HCT116 (cell line): ENCODE data around the gene FEM1B. TPM values are rescaled to one million over a fixed set of nuclear protein-coding genes. Genes with fewer than 3 reads are reported as not detected.

Experiments used
- ATAC-seq: fragments of 200-7000 bp; cut with Tn5 transposase; 2 replicates; pipeline ENCODE4 v1.9.1; 2020; ENCODE audit warnings: mild to moderate bottlenecking, moderate library complexity
- BruUV-seq: library from RNA; stranded (reverse); fragments of 400-500 nt; replicated peaks from 2 replicates; lab custom pipeline; 2021; lab: Mats Ljungman, UMichigan
- CTCF ChIA-PET: fragments of 300-600 bp; sonication (Branson Sonifier 250); formaldehyde crosslinking; loops from one replicate; lab custom pipeline; 2021; ENCODE audit warnings: antibody characterized with exemption; lab: Charles Lee
- POLR2A ChIA-PET: fragments of 300-600, 350-600 bp; sonication (Branson Sonifier 250); formaldehyde crosslinking; loops from one replicate; lab custom pipeline; 2021; ENCODE audit warnings: antibody characterized with exemption; lab: Charles Lee
- RAD21 ChIA-PET, 2 experiments: fragments of 300-600 bp; sonication (Branson Sonifier 250); formaldehyde crosslinking; loops; one replicate each; lab custom pipeline; 2023; ENCODE audit warnings: low total read pairs in 2 of 2; ENCODE audit not compliant: uncharacterized antibody in 2 of 2, unreplicated experiment in 2 of 2, low non-redundant PET in 1 of 2; lab: Charles Lee
- DNase-seq: peaks from one replicate; pipeline ENCODE4 v3.0.0-alpha.2; 2010; ENCODE audit warnings: low read depth, low spot score
- H2AFZ ChIP-seq: fragments of 200-600 bp; shearing (Covaris generic), sonication (generic); 2 replicates; pipeline ENCODE4 v1.6.1; 2017; ENCODE audit warnings: low read depth, mixed run types, mixed read lengths, antibody characterized with exemption, low read length; ENCODE audit not compliant: poor library complexity, severe bottlenecking
- H3K27ac ChIP-seq: 2 replicates; pipeline ENCODE4 v1.5.1; 2012; ENCODE audit warnings: low read depth, low read length
- H3K27me3 ChIP-seq: fragments of 200-600 bp; sonication (generic); 2 replicates; pipeline ENCODE4 v1.6.1; 2016; ENCODE audit warnings: mixed run types, low read length, mixed read lengths; ENCODE audit not compliant: insufficient read depth
- H3K36me3 ChIP-seq, 2 experiments: fragments of 200-500 bp in 1 of 2; fragments of 200-600 bp in 1 of 2; sonication (Bioruptor generic) in 1 of 2; sonication (generic) in 1 of 2; 2 replicates each; pipeline versions ENCODE4 v1.5.1 to v1.6.1; 2014 to 2016; ENCODE audit warnings: low read length in 2 of 2, inconsistent platforms in 1 of 2, mixed read lengths in 1 of 2, mixed run types in 1 of 2; ENCODE audit not compliant: insufficient read depth in 2 of 2, control insufficient read depth in 1 of 2
- H3K4me1 ChIP-seq, 2 experiments: fragments of 200-600 bp in 1 of 2; sonication (generic) in 1 of 2; 2 replicates each; pipeline versions ENCODE4 v1.5.1 to v1.6.1; 2012 to 2017; ENCODE audit warnings: low read length in 2 of 2, inconsistent platforms in 1 of 2, mild to moderate bottlenecking in 1 of 2, mixed read lengths in 1 of 2, mixed run types in 1 of 2, moderate library complexity in 1 of 2; ENCODE audit not compliant: insufficient read depth in 2 of 2, control insufficient read depth in 1 of 2
- H3K4me2 ChIP-seq: fragments of 200-600 bp; sonication (generic); 2 replicates; pipeline ENCODE4 v1.6.1; 2017; ENCODE audit warnings: mixed run types, low read length, mixed read lengths
- H3K4me3 ChIP-seq, 2 experiments: fragments of 200-600 bp in 1 of 2; sonication (generic) in 1 of 2; replicated peaks in 1 of 2; 2 replicates each; pipeline ENCODE4 v1.5.1; 2011 to 2016; ENCODE audit warnings: low read length in 2 of 2, control low read depth in 1 of 2, low read depth in 1 of 2, mild to moderate bottlenecking in 1 of 2, mixed read lengths in 1 of 2, mixed run types in 1 of 2
- H3K79me2 ChIP-seq: fragments of 200-600 bp; sonication (generic); 2 replicates; pipeline ENCODE4 v1.6.1; 2017; ENCODE audit warnings: mild to moderate bottlenecking, mixed run types, low read length, moderate library complexity, mixed read lengths; ENCODE audit not compliant: insufficient read depth
- H3K9ac ChIP-seq: fragments of 200-600 bp; sonication (generic); 2 replicates; pipeline ENCODE4 v1.6.1; 2016; ENCODE audit warnings: low read length, mixed read lengths
- H3K9me2 ChIP-seq: fragments of 200-600 bp; sonication (generic), shearing (Covaris generic); 2 replicates; pipeline ENCODE4 v1.6.1; 2017; ENCODE audit warnings: mixed run types, mild to moderate bottlenecking, moderate library complexity; ENCODE audit not compliant: insufficient read depth
- H3K9me3 ChIP-seq, 2 experiments: fragments of 200-500 bp in 1 of 2; fragments of 200-600 bp in 1 of 2; sonication (Bioruptor generic) in 1 of 2; sonication (generic) in 1 of 2; 2 replicates each; pipeline ENCODE4 v1.6.1; 2014 to 2017; ENCODE audit warnings: low read length in 2 of 2, mixed read lengths in 2 of 2, inconsistent platforms in 1 of 2, low read depth in 1 of 2, mild to moderate bottlenecking in 1 of 2, mixed run types in 1 of 2, moderate library complexity in 1 of 2; ENCODE audit not compliant: control insufficient read depth in 1 of 2, insufficient read depth in 1 of 2
- H4K20me1 ChIP-seq: fragments of 200-600 bp; sonication (generic), shearing (Covaris generic); 2 replicates; pipeline ENCODE4 v1.6.1; 2017; ENCODE audit warnings: mixed run types, mild to moderate bottlenecking, moderate library complexity; ENCODE audit not compliant: insufficient read depth
- CBX3 ChIP-seq: IDR thresholded peaks from 2 replicates; pipeline ENCODE4 v1.6.1; 2012; ENCODE audit warnings: low read depth
- CTCF ChIP-seq, 3 experiments: fragments of 200-600 bp in 1 of 3; sonication (generic) in 1 of 3; IDR thresholded peaks in 2 of 3; conservative IDR thresholded peaks in 1 of 3; 2 replicates each; pipeline ENCODE4 v1.5.1; 2012 to 2017; ENCODE audit warnings: low read depth in 2 of 3, low read length in 2 of 3, antibody characterized with exemption in 1 of 3, borderline replicate concordance in 1 of 3, control low read depth in 1 of 3, mild to moderate bottlenecking in 1 of 3, mixed read lengths in 1 of 3, mixed run types in 1 of 3, moderate library complexity in 1 of 3; ENCODE audit not compliant: insufficient read depth in 1 of 3
- EZH2 ChIP-seq: fragments of 200-600 bp; sonication (generic); IDR thresholded peaks from 2 replicates; pipeline ENCODE4 v1.6.1; 2017; ENCODE audit warnings: antibody characterized with exemption, mixed run types
- EZH2phosphoT487 ChIP-seq: fragments of 200-600 bp; IDR thresholded peaks from 2 replicates; pipeline ENCODE4 v1.6.1; 2018; ENCODE audit warnings: antibody characterized with exemption, borderline replicate concordance
- POLR2A ChIP-seq: IDR thresholded peaks from 2 replicates; pipeline ENCODE4 v1.7.0; 2011; ENCODE audit warnings: borderline replicate concordance; ENCODE audit not compliant: insufficient read depth, insufficient read length; ENCODE audit errors: extremely low read depth
- SP1 ChIP-seq: IDR thresholded peaks from 2 replicates; pipeline ENCODE4 v1.6.1; 2012; ENCODE audit warnings: low read depth
- TCF7L2 ChIP-seq: IDR thresholded peaks from 2 replicates; pipeline ENCODE4 v1.7.0; 2011; ENCODE audit warnings: borderline replicate concordance, inconsistent platforms; ENCODE audit not compliant: insufficient read depth, insufficient read length; ENCODE audit errors: extremely low read depth
- YY1 ChIP-seq: IDR thresholded peaks from 2 replicates; pipeline ENCODE4 v1.6.1; 2011; ENCODE audit warnings: low read length, low read depth, moderate library complexity, mild to moderate bottlenecking; ENCODE audit not compliant: insufficient replicate concordance; ENCODE audit errors: extremely low read depth
- ZFX ChIP-seq: fragments of 450-650 bp; IDR thresholded peaks from 2 replicates; pipeline ENCODE4 v1.6.1; 2017
- intact Hi-C: fragments of 100-400 bp; cut with micrococcal nuclease; formaldehyde crosslinking; loops from 2 replicates; pipeline ENCODE4 v1.10.0; 2022
- total RNA-seq: library from RNA; stranded (reverse); gene quantifications from one replicate; pipeline ENCODE4 v1.2.1, GENCODE V29; 2021; ENCODE audit not compliant: unreplicated experiment
- TF ChIP-seq, protein P1 (sequence below): IDR thresholded peaks from 2 replicates; pipeline ENCODE4 v1.6.1; 2012
- TF ChIP-seq, protein P2 (sequence below): IDR thresholded peaks from 2 replicates; pipeline ENCODE4 v1.6.1; 2012; ENCODE audit warnings: low read depth

FEM1B gene
- total RNA-seq, 1 experiment from 2014 or later = 39.7 TPM

DNA sequence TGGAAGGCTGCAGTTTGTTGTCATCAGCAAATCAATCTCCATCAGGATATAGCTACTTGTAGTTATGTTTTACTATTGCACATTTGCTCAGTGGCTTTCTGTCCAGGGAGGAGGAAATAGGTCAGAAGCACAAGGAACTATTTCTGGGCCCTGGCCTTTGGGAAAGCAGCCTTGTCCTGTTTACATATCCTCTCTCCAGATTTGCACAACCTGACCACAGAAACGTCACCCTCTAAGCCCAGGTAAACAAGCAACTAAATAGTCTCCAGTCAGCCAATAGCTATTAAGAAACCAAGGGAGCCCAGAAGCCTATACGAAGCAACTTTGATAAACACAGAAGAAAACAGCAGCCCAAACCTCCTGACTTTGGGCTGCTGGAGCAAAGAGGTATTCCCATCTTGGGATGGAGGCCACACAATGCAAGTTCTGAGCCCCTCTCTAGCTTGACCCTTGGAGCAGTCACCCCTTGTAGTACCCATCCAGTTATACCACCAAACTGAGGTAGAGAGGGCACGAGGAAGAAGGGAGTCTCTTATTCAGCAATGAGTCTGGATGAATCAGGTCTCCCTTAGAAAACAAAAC, 2.3 kb upstream of the FEM1B start:
- peaks cover 13% of the 10 kb centered on the region; the same call in 1 of the 2 replicates for H4K20me1 ChIP-seq
- DNase-seq = no peak
- no TSS peak for BruUV-seq
- TF ChIP-seq, protein P1, sequence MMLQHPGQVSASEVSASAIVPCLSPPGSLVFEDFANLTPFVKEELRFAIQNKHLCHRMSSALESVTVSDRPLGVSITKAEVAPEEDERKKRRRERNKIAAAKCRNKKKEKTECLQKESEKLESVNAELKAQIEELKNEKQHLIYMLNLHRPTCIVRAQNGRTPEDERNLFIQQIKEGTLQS = no peak
- TF ChIP-seq EZH2 (no peak), ZFX (no peak), CBX3 (no peak), SP1 (no peak), YY1 (no peak), TCF7L2 (no peak), POLR2A (no peak)
- TF ChIP-seq, all 23 proteins: peak for 0
- intact Hi-C loops = no loop called here
- ChIA-PET POLR2A (no interaction called here), CTCF (no interaction called here), RAD21 (no interaction called here)
- H3K9me2 ChIP-seq = no peaks in the 10 kb centered on the region
- no peak overlapping the region for H3K27ac ChIP-seq
- H3K4me2 ChIP-seq = no peak overlapping the region
- no peak overlapping the region for H3K9ac ChIP-seq
- H3K36me3 ChIP-seq = 0 out of 4 replicates have a peak, but pooled peaks cover 0 to 6% of the 10 kb centered on the region in 2 experiments
- no peaks in the 10 kb centered on the region for H3K27me3 ChIP-seq
- ATAC-seq = no peak
- H2AFZ ChIP-seq = no peak overlapping the region
- H3K4me3 ChIP-seq = no peak overlapping the region
- peaks cover 40 to 61% of the 10 kb centered on the region in 2 experiments for H3K4me1 ChIP-seq
- peaks cover 24% of the 10 kb centered on the region for H3K79me2 ChIP-seq
- H3K9me3 ChIP-seq = no peaks in the 10 kb centered on the region

DNA sequence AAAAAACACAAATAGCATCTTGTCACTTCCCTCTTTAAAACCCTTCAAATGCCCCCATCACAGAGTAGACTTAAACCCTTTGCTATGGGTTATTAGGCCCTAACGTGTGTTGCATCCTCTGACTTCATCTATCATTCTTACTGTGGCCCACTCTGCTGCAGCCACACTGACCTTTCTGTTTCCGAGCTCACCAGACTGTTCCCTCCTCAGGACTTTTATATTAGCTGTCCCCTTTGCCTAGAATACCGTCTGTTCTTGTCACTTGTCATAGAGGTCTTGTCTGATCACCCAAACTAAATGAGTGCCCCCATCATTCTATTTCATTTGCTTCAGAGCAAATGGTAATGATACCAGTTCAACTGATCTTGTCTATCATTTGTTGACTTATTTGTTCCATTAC, 877 bp upstream of the FEM1B start:
- ChIA-PET POLR2A (interaction anchor here (1.9 kb wide), 1 partner anchor 12 kb away, joined by 9 read pairs; no protein-coding TSS in a partner anchor), RAD21 (no interaction called here), CTCF (interaction anchor here (1.8 kb wide), 1 partner anchor 23 kb away, joined by 9 read pairs; no protein-coding TSS in a partner anchor)
- Histone ChIP-seq H3K9ac (peak overlapping the region; percentile 82; the same call in 1 of the 2 replicates), H3K27ac (no peak overlapping the region; the same call in 1 of the 2 replicates), H3K36me3 (0 out of 4 replicates have a peak, but pooled peaks cover 2 to 9% of the 10 kb centered on the region in 2 experiments), H3K79me2 (peaks cover 38% of the 10 kb centered on the region), H3K27me3 (no peaks in the 10 kb centered on the region), H4K20me1 (peaks cover 13% of the 10 kb centered on the region; the same call in 1 of the 2 replicates), H2AFZ (no peak overlapping the region), H3K4me2 (peak overlapping the region; percentile 84), H3K9me3 (no peaks in the 10 kb centered on the region), H3K4me1 (peaks cover 29 to 50% of the 10 kb centered on the region in 2 experiments), H3K9me2 (no peaks in the 10 kb centered on the region), H3K4me3 (peak overlapping the region; percentile 78 to 93; a peak in 2 of 4 replicates)
- intact Hi-C loops = no loop called here
- TF ChIP-seq CTCF (IDR thresholded peaks at IDR 0.05 in 2 of 3, conservative IDR thresholded peaks at IDR 0.05 in 1 of 3; ENCODE audit: borderline replicate concordance in 1 of 3, insufficient read depth in 1 of 3, low read depth in 2 of 3, low read length in 2 of 3) = no peak
- no peak for TF ChIP-seq TCF7L2
- TF ChIP-seq, protein P2, sequence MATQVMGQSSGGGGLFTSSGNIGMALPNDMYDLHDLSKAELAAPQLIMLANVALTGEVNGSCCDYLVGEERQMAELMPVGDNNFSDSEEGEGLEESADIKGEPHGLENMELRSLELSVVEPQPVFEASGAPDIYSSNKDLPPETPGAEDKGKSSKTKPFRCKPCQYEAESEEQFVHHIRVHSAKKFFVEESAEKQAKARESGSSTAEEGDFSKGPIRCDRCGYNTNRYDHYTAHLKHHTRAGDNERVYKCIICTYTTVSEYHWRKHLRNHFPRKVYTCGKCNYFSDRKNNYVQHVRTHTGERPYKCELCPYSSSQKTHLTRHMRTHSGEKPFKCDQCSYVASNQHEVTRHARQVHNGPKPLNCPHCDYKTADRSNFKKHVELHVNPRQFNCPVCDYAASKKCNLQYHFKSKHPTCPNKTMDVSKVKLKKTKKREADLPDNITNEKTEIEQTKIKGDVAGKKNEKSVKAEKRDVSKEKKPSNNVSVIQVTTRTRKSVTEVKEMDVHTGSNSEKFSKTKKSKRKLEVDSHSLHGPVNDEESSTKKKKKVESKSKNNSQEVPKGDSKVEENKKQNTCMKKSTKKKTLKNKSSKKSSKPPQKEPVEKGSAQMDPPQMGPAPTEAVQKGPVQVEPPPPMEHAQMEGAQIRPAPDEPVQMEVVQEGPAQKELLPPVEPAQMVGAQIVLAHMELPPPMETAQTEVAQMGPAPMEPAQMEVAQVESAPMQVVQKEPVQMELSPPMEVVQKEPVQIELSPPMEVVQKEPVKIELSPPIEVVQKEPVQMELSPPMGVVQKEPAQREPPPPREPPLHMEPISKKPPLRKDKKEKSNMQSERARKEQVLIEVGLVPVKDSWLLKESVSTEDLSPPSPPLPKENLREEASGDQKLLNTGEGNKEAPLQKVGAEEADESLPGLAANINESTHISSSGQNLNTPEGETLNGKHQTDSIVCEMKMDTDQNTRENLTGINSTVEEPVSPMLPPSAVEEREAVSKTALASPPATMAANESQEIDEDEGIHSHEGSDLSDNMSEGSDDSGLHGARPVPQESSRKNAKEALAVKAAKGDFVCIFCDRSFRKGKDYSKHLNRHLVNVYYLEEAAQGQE = no peak
- no peak for TF ChIP-seq EZH2phosphoT487
- TF ChIP-seq POLR2A = no peak
- ATAC-seq (no peak), DNase-seq (no peak)
- no TSS peak for BruUV-seq
